ENCODE data around the gene LHFPL4. TPM values are rescaled to one million over a fixed set of nuclear protein-coding genes. Genes with fewer than 3 reads are reported as not detected.

Gene LHFPL4
- under 0.01 TPM in 2 replicates for total RNA-seq

DNA sequence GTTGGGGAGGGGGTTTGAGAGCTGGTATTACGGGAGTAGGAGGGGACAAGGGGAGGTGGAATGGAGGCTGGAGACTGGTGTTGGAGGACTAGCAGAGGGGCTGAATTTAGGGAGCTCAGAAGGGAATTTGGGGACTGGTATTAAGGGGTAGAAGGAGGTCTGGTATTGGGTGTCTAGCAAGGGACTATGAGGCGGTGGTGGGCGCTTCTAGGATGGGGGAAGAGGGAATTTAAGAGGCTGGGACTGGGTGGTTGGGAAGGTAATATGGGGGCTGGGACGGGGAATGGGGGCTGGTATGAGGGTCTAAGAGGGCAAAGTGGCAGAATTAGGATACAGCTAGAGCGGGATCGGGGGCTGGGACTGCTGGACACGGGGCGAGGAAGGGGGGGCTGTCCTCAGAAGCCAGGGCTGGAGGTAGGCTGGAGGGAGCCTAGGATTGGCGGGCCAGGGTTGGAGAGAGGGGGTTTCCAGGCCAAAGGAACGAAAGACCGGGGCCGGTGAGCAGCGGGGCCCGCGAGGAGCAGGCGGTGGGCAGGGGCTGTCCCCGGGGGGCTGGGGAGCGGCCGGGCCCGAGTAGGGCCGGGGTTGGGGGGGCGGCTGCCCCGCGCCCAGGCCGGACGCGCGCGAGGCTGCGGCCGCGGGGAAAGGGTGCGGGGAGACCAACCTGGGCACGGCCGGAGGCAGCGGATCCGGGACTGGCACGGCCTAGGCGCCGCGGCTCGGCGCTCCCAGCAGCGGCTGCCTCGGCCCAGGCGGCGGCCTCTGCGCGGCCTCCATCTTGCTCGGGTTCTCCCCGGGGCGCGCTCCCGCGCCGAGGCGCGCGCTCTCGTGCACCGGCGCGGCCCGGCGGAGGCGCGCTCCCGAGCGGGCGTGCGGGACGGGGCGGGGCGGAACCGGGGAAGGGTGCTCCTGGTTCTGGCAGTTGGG lies at the start of gene LHFPL4:
Gene LHFPL4 (minus strand): TSS at position 802 of the 927 bp plus-strand sequence. CDS start 1,143 bp downstream, outside the sequence.

Other genes starting within 250 kb of the LHFPL4 start
- gene THUMPD3, start 190.8 kb downstream of the LHFPL4 start, total RNA-seq = 45.9 and 49.9 TPM in 2 replicates
- gene SETD5, start 156.2 kb downstream of the LHFPL4 start, total RNA-seq = 83.0 and 95.4 TPM in 2 replicates
- gene MTMR14, start 95.7 kb upstream of the LHFPL4 start, total RNA-seq = 36.4 and 42.8 TPM in 2 replicates
- not detected in 2 replicates for gene CPNE9, start 150.0 kb upstream of the LHFPL4 start, total RNA-seq
- gene BRPF1, start 177.9 kb upstream of the LHFPL4 start, total RNA-seq = 14.0 and 20.1 TPM in 2 replicates
- gene OGG1, start 196.1 kb upstream of the LHFPL4 start, total RNA-seq = 29.0 and 31.3 TPM in 2 replicates
- 28.0 and 29.8 TPM in 2 replicates for gene CAMK1, start 216.1 kb upstream of the LHFPL4 start, total RNA-seq
- 53.6 and 54.9 TPM in 2 replicates for gene TADA3, start 238.7 kb upstream of the LHFPL4 start, total RNA-seq
- 242 and 245 TPM in 2 replicates for gene ARPC4, start 239.3 kb upstream of the LHFPL4 start, total RNA-seq

Measured in subcutaneous preadipocyte (primary cell).